Stimulated activated CD8-positive, alpha-beta memory T cell treated with anti-CD3 and anti-CD28 coated beads, Interleukin-4, amount 100 ng/mL, for 48 hours (primary cell): ENCODE measurements around the gene PDGFD.

Experiments used
- DNase-seq: peaks from one replicate; pipeline ENCODE4 v3.0.0-alpha.2; 2020

PDGFD gene

DNA sequence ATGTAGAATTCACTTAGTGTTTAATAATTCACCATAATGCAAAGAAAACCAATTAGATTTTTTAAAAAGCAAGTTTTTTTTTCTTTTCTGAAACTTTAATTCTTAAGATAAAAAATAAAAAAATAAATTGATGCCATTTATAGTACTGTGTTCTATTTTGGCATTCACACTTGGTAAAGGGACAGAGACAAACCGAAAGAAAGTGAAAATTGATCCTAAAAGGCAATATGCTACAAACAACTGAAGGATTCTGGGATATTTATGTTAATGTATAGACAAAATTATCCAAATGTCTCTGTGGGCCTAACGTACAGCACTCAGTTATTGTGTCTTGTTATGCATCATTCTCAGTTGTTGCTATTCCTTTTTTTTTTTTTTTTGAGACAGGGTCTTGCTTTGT, 169.4 kb downstream of the PDGFD start:
- no peak for DNase-seq

DNA sequence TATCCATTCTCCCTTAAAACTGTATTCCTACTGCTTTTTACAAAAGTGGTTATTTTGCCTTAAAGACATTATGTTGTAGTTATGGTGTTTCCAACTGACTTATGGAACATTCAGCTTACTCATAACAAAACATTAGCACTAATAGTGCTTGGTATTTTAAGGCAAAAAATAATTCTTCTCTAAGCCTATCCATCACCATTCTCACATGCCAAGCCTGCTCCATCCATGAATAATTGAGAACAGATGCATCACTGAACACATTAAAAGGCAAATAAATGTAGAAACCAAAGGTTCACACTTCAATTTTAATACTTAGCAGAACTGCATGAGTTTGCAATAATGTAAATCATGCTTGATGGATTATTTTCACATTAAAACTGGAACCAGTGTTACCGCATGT, 169.9 kb downstream of the PDGFD start:
- no peak for DNase-seq

DNA sequence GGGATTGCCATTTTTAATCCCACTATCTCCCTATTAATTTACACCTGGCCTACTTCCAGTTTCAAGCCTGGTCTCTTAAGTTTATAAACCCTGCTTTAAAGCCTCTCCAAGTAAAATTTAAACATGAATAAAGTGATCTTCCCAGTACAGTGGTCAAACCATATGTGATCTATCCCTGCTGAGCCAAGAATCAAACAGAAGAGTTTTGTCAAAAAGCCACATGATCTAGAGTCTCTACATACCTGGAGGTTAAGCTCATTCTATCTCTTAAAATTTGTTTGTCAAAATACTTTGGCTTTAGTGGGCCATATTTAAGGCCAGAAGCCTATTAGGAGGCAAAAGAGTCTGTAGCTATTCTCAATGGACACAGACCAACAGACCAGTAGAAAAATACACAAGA, 170.4 kb downstream of the PDGFD start:
- DNase-seq = no peak

DNA sequence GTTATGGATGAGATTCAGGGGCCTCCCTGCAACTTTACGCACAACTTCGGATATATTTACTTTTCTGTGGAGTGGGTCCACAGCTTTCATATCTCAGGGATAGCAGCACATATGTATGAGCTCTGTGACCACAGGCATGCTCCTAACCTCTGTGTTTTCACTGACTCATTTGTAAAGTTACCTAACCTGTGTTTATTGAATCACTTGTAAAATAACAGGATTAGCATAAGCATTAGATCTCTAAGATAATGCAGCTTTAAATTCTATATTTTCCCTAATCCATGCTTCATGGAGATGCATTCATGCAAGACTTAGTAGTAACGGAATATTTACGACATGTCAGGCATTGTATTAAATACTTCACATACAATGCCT, 175.4 kb downstream of the PDGFD start:
- no peak for DNase-seq

DNA sequence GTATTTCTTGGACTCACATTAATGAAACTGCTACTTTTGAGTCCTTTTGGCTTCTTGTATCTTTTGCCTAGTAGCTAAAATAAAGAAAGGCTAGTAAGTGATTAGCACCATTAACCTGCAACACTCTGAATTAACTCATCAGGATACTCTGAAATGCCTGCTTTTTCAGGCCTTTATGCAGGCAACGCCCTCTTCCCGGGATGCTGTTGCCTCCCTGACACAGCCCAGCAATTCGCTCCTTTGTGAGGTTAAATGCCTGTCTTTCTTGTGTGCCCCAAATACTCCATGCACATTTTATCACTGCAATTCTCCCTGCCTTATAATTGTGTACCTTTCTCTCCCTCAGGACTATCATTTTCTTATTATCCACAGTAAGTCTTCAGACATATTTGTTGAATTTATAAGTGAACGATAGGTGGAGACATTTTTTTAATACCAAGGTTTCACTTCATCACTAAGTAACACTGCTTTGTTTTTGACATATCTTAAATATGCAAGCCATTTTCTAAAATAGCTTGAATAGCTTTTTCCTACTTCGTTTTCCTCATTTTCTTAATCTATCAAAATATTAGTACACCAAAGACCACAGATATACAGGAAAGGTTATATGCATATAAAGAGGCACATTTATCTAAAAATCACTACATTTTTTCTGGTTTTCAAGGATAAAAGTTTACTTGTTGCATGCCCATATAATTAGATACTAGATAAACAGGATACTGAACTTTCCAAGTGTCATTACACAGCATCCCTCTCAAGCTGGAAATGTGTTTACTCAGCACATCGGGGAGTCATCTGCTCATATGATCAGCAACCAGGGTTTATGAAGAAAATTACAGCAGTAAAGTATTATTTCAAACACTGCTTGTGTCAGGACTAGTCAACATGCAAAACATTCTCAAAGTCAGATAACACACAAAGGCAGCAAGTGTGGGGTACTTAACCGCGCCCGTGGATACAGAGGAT, 176.0 kb downstream of the PDGFD start:
- no peak for DNase-seq

DNA sequence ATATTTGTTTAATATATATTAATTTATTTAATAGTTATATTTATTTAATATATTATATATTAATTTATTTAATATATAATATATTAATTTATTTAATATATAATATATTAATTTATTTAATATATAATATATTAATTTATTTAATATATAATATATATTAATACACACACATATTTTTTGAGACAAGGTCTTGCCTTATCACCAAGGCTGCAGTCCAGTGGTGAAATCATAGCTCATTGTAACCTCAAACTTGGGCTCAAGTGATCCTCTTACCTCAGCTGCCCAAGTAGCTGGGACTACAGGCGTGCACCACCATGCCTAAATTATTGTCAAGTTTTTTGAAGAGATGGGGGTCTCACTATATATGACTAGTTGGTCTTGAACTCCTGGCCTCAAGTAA, 178.9 kb downstream of the PDGFD start:
- no peak for DNase-seq

DNA sequence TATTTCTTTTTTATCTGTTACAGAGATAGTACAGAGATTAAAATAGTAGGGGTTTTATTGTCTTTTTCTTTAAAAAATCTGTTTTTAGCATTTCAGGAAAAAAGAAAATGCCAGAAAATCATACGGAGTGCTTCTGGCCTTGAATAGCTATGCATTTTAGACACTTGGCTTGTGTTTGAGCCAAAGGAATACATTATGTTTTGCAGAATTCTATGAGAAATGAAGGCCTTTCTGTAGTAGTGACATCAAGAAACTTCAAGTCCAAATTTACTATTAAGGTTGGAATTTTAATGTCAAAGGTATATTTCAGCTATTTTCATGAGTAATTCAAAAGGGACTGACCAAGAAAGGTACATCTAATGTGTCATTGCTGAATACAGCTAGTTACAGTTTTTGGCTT, 183.8 kb downstream of the PDGFD start:
- DNase-seq = no peak

DNA sequence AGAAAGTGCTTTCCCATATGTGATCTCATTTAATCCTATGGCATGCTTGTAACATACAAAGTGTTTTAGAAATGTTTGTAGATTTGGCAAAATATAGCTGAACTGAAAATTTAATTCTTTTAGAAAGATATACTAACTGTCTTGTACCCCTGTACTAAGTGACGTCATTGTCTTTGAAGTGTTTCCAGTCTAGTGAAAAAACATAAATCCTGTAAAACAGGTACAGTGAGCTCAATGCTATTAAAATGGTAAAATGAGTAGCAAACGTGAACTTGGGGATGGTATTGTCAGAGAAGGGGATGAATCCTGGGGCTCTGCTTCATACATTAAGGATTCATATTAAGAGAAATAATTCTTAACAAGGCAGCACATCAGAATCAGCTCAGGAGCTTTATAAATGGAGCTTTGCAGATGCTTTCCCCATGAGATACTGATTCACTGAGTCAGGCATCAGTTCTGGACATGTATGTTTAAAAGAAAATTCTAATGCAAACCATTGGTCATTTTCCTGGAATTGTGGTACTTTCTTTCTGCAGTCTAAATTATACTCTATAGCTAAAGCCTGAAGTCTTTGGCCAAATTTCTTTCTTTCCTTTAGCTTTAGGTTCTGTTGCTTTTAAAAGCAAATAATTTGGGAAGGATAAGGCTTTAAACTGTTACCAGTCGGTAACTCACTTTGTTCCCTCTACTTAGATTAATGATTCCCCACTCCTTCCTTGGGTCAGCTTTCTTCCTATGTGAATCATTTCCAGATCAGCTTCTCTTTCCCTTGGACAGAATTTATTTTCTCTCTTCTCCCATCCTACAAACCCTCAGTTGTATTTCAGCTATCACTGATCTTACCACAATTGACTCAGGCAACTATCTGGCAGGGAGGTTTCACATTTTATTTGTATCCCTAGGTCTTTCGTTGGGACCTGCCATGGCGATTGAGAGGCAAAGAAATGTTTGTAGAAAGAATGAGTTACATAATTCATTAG, 185.0 kb downstream of the PDGFD start:
- no peak for DNase-seq

DNA sequence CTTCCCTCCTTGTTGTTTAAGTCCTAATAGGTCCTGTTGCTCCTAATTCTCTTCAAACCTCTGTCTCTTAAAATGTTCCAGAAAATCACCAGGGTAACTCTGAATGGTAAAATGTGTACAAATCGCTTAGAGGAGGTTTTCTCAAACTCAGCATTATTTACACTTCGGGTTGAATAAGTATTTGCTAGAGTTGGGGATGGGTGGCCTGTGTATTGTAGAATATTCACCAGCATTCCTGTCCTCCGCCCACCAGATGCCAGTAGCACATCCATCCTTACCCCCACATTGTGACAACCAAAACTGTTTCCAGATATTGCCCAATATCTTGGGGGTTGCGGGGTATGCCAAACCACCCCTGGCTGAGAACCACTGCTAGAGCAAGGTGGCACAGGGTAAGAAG, 191.9 kb downstream of the PDGFD start:
- DNase-seq = no peak

DNA sequence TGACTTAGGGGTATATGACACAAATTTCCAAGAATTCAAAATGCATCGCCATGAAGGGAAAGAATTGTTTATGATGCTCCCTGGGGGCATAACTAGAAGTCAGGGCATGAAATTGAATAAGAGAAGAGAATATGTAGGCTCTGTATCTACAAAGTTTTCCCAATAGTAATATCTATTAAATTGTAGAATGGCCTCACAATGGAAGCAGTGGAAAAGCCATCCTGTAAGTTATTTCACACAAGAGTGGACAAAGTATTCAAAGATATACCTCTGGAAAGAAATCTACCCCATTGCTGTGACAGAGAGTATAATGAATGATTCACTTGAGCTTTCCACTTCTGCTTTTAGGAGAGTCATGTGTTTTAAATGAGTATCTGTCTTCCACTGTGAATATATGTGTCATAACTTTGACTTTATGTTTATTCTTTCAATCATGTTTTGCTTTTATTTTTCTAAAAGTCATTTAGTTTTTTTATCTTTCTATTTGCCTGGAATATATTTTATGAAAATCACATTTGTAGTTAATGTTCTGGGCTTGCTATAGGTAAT, 193.2 kb downstream of the PDGFD start:
- DNase-seq = no peak

DNA sequence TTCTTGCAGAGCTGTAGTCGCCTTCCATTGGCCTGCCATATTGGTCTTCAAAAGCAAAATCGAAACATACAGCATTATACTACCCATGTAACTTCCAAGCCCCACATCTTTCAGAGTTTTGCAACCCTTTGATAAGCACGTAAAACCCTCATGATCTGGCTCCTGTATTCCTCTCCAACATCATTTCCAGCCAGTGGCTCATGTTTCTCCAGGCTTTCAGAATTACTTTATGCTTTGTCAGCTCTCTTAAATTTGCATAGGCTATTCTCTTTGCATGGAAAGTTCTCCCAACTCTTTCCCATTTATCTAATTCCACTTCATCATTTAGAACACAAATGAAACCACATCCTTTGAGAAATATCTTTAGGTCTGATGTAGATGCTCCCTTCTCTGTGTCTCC, 195.3 kb downstream of the PDGFD start:
- DNase-seq = no peak

DNA sequence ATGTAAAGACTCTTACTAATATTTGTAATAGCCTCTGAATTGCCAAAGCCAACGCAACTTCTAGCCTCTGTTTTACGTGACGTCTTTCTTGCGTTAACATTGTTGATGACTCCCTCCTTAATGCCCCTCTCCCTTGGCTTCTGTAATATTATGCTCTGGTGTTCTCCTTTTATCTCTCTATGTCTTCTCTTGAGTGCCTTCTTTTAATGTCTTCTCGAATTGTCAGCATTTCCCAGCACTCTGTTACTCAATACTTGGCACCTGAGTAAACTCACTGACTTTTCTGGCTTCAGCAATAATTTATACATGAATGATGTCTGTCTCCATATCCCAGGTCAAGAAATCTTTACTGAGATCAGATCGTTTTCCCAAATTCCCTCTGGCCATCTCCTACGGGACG, 196.0 kb downstream of the PDGFD start:
- no peak for DNase-seq

DNA sequence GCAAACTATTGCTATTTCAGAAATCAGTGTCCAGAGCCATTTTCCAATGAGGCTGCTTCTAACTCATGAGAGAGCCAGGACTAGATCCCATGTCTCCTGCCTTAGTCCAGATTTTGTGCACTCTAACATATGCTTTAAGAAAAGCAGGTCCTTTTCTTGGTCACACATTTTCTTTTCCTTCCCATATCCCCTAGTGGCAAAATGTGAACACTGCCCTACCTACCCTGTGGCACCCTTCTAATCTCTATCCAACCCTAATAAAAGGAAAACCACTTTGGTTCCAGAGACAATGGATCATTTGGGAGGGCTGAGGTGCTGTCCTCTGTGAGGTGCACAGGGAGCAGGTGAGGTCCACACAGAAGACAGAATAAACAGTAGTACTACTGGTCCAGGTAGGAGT, 199.6 kb downstream of the PDGFD start:
- DNase-seq = no peak

DNA sequence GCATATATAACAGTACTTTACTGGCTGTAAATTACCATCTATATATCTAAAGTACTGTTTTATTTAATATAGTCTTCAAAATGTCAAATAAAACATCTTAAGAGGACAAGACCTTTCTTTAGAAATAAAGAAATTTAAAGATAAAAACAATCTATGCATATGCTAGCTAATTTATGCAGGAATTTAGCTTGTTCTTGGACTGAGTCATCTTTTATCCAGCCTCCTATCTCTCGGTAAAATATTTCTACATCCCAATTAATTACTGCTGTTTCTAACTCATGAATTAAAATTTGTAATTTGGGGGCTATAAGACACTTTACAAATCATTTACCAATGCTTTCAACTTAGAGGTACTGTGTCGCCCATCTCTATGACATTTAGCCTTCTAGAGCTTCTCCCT, 200.3 kb downstream of the PDGFD start:
- no peak for DNase-seq

DNA sequence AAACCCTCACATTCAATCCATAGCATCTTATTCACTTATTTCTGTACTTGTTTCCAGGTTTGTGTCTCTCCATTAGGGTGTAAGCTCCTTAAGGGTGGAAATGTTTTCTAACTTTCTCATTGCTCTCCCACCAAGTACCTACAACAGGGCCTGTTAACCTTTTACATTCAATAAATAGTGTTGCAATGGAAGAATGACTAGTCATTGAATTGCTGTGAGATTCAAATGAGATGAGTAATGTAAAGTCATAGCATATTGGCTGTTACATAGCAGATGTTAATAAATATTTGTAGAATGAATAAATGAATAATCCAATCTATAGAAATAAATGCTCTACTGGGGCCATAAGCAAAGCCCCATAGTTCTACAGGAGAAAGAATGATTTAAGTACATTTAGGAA, 202.9 kb downstream of the PDGFD start:
- DNase-seq = no peak

DNA sequence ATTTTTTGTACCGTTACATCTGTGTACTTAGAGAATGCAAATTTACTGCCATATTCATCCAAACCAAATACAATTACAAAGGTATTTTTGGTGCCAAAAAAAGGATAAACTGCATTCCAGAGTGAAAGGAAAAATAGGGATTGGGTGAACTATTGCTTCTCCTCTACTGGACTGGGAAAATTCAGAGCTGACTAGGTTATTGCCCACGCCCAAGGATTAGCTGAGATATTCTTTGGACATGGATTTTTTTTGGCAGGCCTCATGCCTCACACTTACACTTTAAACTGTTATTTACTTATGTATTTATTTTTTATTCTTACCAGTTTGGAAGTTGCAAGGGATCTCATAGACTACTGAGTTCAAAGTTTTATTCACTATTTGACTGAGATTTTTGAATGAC, 203.8 kb downstream of the PDGFD start:
- no peak for DNase-seq

DNA sequence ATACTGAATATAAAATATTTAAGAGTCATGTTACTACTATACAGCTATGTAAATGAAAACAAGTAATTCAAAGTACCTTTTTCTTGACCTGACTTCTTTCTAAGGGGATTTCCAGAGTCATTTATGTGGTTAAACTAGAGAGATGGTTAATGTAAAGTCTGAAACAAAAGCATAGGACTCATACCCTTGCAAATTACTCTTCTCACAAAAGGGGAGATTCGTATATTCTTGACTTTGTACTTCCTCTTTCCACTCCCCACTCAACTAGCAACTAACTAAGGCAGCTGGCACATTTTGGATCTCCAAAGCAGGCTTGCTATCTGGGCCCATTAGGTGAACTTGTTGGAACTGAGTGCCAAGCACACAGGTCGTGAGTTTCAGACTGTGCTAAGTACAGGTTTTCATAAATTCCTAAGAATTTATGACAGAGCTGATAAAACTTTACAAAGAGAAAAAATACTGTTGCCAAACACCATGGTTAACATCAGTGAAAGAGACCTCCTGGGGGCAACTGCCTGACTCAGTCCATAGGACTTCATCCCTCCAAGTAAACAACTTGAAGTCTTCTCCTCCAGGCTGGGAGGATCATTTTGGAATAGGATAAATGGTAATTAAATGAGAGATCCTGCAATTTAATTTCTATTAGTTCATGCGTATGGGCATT, 204.5 kb downstream of the PDGFD start:
- DNase-seq = no peak

DNA sequence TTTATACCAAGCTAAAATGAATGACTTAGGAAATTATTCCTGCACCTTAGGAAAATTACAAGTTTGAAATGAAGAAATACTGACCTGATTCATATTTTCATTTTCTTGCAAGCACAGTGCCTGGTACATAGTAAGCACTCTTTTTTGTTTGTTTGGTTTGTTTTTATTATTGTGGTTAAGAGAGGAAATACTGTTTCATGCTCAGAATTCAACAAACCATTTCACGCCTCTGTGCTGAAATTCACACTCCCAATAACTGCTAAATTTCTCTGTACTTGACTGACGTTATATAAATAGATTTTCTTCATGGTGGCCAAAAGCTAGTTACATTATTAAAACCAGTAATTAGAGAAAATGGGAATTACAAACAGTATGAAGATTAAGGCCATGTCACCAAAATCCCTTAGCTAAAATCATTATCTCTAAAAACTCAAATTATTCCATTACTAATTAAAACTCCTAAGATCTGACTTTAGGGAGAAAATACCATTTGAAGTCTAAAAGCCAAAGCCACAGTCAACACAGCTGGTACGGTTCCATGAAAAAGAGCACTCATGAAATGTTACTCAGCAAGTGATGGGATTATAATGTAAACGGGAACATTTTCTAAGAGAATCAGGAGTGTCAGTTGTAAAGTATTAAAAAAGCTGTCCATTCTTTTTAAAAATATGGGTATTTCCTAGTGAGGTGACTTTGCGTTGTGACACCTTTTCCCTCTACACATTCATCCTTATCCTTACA, 205.3 kb downstream of the PDGFD start:
- DNase-seq = no peak

DNA sequence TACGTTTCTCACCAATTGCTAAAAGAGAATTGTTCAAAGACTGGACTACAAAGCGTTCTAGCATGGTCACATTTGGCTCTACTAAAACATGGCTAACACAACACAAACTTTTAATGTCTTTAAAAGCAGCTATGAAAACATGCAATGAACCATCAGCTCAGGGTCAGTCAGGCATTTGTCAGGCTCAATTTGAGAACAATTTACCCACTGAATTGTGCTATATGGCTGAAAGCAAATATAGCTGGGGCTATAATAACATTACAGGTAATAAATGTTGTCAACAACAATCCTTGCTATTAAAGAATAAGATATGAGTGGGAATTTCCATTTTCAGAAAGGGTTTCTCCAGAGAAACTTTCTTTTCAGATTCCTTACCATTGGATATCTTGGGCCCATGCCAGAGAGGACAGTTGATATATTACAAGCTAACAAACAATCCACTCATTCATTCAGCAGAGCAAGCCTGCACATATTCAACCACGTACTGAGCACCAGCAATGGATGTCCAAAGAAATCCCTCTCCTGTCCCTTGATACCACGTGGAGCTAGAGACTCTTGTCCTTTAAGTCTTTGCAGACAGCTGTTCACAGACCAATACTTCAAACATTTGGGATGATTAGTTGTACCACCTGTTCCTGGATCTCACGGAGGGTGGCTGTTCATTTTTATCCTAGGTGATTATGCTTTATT, 210.0 kb downstream of the PDGFD start:
- DNase-seq = no peak

DNA sequence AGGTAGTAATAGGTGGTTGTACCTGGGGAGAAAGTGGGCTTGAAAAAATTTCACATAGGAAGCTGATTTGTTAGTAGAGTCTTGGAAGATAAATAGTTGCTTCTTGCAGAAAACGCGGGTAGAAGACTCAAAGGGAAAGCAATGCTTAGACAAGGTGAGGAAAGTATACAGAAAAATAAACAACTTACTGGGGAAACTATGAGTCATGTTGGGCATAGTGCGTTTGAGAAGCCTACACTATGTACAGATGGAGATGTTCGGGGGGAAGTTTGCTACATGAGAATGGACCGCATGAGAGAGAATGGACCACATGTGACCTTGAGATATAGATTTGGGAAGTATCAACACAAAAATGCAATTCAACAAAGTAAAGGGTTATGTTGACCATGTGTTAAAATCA, 214.2 kb downstream of the PDGFD start:
- DNase-seq = no peak

DNA sequence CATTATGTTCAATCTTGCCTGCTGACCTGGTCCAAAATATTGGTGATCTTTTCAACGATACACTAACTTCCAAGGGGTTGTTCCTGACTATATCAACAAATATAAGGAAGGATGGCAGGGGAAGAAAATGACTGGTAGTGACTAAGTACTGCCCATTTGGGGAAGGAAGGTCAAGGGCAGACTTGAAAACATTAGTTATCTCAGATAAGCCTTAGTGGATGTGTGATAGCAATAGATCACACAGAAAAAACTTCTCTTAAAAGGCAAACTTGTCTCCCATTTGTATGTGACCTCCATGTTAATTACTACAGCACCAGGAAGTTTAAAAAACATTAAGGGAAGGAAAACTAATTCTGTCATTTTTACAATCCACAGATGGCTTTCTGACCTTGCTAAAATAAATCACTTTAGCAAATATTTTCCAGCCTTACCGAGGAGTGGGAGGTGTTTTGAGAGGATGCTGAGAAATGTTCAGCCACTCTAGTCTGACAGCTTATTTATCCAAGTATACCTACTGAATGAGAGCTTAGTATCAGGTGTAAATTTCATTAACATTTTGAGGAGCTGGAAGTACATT, 215.7 kb downstream of the PDGFD start:
- no peak for DNase-seq
